Erythroblast (primary cell): Measurements from ENCODE around the gene MIF.

ENCODE experiments used
- GATA1 ChIP-seq: IDR thresholded peaks from 2 replicates; pipeline ENCODE4 v1.6.1; 2011; ENCODE audit warnings: low read depth, mild to moderate bottlenecking, control low read depth, low read length, moderate library complexity
- POLR2A ChIP-seq: IDR thresholded peaks from 2 replicates; pipeline ENCODE4 v1.6.1; 2011; ENCODE audit warnings: mild to moderate bottlenecking, low read length

- TF ChIP-seq POLR2A = no peak
- no peak for TF ChIP-seq GATA1
These were observed 32.4 kb downstream of the MIF start for GRCh38 chr22:23926561-23926960.
